A673 (cell line): ENCODE measurements around the gene DAW1. TPM values are rescaled to one million over a fixed set of nuclear protein-coding genes. Genes with fewer than 3 reads are reported as not detected.

Experiments
- BruUV-seq: library from RNA; stranded (reverse); fragments of 400-500 nt; replicated peaks from 2 replicates; lab custom pipeline; 2021; lab: Mats Ljungman, UMichigan
- CTCF ChIA-PET: fragments of 300-600 bp; sonication (Branson Sonifier 250); formaldehyde crosslinking; loops from one replicate; lab custom pipeline; 2022; ENCODE audit warnings: antibody characterized with exemption; lab: Charles Lee
- POLR2A ChIA-PET: fragments of 300-600 bp; sonication (Branson Sonifier 250); formaldehyde crosslinking; loops from one replicate; lab custom pipeline; 2022; ENCODE audit warnings: antibody characterized with exemption; ENCODE audit not compliant: low non-redundant PET; lab: Charles Lee
- DNase-seq: peaks from one replicate; pipeline ENCODE4 v3.0.0-alpha.2; 2015; ENCODE audit warnings: low spot score
- H3K27ac ChIP-seq: fragments of 200-600 bp; sonication (generic); 2 replicates; pipeline ENCODE4 v1.5.1; 2016; ENCODE audit warnings: mixed run types, low read depth, mild to moderate bottlenecking, mixed read lengths, antibody characterized with exemption, low read length; ENCODE audit not compliant: poor library complexity, severe bottlenecking
- H3K27me3 ChIP-seq: fragments of 200-600 bp; sonication (generic); replicated peaks from 2 replicates; pipeline ENCODE4 v1.6.1; 2017; ENCODE audit warnings: mixed run types, low read depth, mild to moderate bottlenecking, mixed read lengths, antibody characterized with exemption, low read length; ENCODE audit not compliant: insufficient read depth, poor library complexity
- H3K36me3 ChIP-seq: fragments of 200-600 bp; sonication (generic); 2 replicates; pipeline ENCODE4 v1.6.1; 2016; ENCODE audit warnings: mixed run types, mild to moderate bottlenecking, mixed read lengths, antibody characterized with exemption, low read length; ENCODE audit not compliant: insufficient read depth, poor library complexity, severe bottlenecking
- H3K4me1 ChIP-seq: fragments of 200-600 bp; sonication (generic); 2 replicates; pipeline ENCODE4 v1.6.1; 2017; ENCODE audit warnings: mixed run types, mild to moderate bottlenecking, mixed read lengths, antibody characterized with exemption, low read length; ENCODE audit not compliant: insufficient read depth, poor library complexity, severe bottlenecking
- H3K4me3 ChIP-seq: fragments of 200-600 bp; sonication (generic); 2 replicates; pipeline ENCODE4 v1.5.1; 2016; ENCODE audit warnings: low read depth, mixed run types, mild to moderate bottlenecking, mixed read lengths, low read length; ENCODE audit not compliant: poor library complexity, severe bottlenecking
- H3K9me3 ChIP-seq: fragments of 200-600 bp; sonication (generic); 2 replicates; pipeline ENCODE4 v1.6.1; 2016; ENCODE audit warnings: mixed run types, low read depth, mild to moderate bottlenecking, mixed read lengths, antibody characterized with exemption, low read length; ENCODE audit not compliant: poor library complexity, severe bottlenecking
- EZH2 ChIP-seq: fragments of 200-600 bp; sonication (generic); IDR thresholded peaks from 2 replicates; pipeline ENCODE4 v1.6.1; 2017; ENCODE audit warnings: borderline replicate concordance, low read depth, mild to moderate bottlenecking, mixed read lengths, antibody characterized with exemption, low read length; ENCODE audit not compliant: poor library complexity, severe bottlenecking
- intact Hi-C: fragments of 100-400 bp; cut with micrococcal nuclease; formaldehyde crosslinking; loops from one replicate; pipeline ENCODE4 v1.10.0; 2022; ENCODE audit not compliant: unreplicated experiment
- total RNA-seq: library from RNA; stranded (reverse); gene quantifications from 2 replicates; pipeline ENCODE4 v1.2.3, GENCODE V29; 2021
- TF ChIP-seq, protein P1 (sequence below): fragments of 300-800, 200-600 bp; sonication (generic); conservative IDR thresholded peaks from 2 replicates; pipeline ENCODE4 v1.5.1; 2017; ENCODE audit warnings: low read depth, mild to moderate bottlenecking, antibody characterized with exemption, low read length, moderate library complexity, mixed read lengths

Gene DAW1
- total RNA-seq, 1 experiment from 2014 or later: 1.2 TPM

DNA sequence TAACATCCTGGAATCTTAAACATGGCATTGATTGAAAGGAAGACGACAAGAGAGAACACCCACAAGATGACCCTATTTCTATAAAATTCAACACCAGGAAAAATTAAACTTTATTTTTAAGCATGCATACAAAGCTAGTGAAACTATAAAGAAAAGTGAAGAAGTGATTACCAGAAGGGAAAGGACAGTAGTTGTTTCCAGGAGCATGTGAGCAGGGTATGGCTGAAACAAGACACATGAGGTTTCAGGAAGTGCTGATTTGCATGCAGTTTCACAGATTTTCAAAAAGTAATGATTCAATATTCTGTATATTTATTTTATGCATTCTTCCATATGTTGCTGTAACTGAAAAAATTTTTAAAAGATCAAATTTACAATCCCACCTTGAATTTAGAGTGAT, 24.6 kb upstream of the DAW1 start:
- TF ChIP-seq, protein P1, sequence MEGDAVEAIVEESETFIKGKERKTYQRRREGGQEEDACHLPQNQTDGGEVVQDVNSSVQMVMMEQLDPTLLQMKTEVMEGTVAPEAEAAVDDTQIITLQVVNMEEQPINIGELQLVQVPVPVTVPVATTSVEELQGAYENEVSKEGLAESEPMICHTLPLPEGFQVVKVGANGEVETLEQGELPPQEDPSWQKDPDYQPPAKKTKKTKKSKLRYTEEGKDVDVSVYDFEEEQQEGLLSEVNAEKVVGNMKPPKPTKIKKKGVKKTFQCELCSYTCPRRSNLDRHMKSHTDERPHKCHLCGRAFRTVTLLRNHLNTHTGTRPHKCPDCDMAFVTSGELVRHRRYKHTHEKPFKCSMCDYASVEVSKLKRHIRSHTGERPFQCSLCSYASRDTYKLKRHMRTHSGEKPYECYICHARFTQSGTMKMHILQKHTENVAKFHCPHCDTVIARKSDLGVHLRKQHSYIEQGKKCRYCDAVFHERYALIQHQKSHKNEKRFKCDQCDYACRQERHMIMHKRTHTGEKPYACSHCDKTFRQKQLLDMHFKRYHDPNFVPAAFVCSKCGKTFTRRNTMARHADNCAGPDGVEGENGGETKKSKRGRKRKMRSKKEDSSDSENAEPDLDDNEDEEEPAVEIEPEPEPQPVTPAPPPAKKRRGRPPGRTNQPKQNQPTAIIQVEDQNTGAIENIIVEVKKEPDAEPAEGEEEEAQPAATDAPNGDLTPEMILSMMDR: no peak
- no peak for TF ChIP-seq EZH2
- H3K9me3 ChIP-seq: no peaks in the 10 kb centered on the region
- BruUV-seq: no TSS peak
- no peaks in the 10 kb centered on the region for H3K4me1 ChIP-seq
- intact Hi-C loops: no loop called here
- no peak for DNase-seq
- H3K36me3 ChIP-seq: no peaks in the 10 kb centered on the region
- no peak overlapping the region for H3K4me3 ChIP-seq
- H3K27me3 ChIP-seq: no peaks in the 10 kb centered on the region
- no peak overlapping the region for H3K27ac ChIP-seq
- POLR2A ChIA-PET: no interaction called here
- CTCF ChIA-PET: no interaction called here

DNA sequence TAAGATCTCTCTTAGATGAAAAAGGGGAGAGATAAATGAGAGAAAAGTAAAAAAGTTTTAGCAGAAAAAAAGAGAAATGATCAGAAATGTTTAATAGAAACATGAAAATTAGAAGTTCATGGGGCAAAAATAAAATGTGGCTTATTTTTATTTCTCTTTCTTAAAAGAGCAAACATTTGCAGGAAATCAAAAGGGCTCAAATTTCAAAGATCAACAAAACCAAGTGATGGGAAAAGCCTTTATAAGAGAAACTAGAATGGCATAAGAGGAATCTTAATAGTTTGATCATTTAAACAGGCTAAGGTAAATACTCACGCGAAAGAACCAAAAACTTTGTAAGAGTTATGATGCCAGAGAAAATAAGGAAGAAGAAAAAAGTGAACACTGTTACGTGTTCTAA, 23.3 kb upstream of the DAW1 start:
- CTCF ChIA-PET: no interaction called here

DNA sequence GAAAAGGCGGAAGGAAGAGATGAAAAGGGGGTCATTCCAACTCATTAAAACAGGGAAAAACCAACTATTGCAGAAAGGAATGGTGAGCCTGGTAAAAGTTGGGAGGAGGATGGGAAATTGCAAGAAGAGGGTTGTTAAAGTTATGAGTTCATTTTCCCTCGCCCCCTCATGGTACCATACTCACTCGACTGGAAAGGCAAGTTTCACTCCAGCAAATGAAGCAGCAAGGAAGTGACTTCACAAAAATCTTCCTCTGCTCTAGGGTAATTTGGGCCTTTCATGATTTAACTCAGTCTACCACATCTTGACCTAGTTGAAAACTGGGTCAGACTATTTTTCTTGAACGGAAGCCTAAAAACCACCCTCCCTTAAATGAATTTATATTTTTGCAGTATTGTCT, 22.8 kb upstream of the DAW1 start:
- ChIA-PET CTCF (no interaction called here), POLR2A (no interaction called here)
- Histone ChIP-seq H3K36me3 (no peaks in the 10 kb centered on the region), H3K27ac (no peak overlapping the region), H3K4me3 (no peak overlapping the region), H3K9me3 (no peaks in the 10 kb centered on the region), H3K4me1 (no peaks in the 10 kb centered on the region), H3K27me3 (no peaks in the 10 kb centered on the region)
- no peak for DNase-seq
- BruUV-seq: no TSS peak
- no peak for TF ChIP-seq EZH2
- TF ChIP-seq, protein P1: no peak
- intact Hi-C loops: no loop called here

More for the DNA sequence above, 23.3 kb upstream of the DAW1 start:
- Histone ChIP-seq H3K9me3 (no peaks in the 10 kb centered on the region), H3K4me3 (no peak overlapping the region), H3K27me3 (no peaks in the 10 kb centered on the region), H3K36me3 (no peaks in the 10 kb centered on the region), H3K27ac (no peak overlapping the region), H3K4me1 (no peaks in the 10 kb centered on the region)
- POLR2A ChIA-PET: no interaction called here
- BruUV-seq: no TSS peak
- intact Hi-C loops: no loop called here
- no peak for TF ChIP-seq EZH2
- TF ChIP-seq, protein P1: no peak
- no peak for DNase-seq
